Activated CD4-positive, CD25-positive, alpha-beta regulatory T cell (primary cell): ENCODE data around the gene ZBED4.

ENCODE experiments used
- DNase-seq, 4 experiments: peaks; one replicate each; lab custom pipeline; 2025; lab: John Stamatoyannopoulos, UW

ZBED4 gene

DNA sequence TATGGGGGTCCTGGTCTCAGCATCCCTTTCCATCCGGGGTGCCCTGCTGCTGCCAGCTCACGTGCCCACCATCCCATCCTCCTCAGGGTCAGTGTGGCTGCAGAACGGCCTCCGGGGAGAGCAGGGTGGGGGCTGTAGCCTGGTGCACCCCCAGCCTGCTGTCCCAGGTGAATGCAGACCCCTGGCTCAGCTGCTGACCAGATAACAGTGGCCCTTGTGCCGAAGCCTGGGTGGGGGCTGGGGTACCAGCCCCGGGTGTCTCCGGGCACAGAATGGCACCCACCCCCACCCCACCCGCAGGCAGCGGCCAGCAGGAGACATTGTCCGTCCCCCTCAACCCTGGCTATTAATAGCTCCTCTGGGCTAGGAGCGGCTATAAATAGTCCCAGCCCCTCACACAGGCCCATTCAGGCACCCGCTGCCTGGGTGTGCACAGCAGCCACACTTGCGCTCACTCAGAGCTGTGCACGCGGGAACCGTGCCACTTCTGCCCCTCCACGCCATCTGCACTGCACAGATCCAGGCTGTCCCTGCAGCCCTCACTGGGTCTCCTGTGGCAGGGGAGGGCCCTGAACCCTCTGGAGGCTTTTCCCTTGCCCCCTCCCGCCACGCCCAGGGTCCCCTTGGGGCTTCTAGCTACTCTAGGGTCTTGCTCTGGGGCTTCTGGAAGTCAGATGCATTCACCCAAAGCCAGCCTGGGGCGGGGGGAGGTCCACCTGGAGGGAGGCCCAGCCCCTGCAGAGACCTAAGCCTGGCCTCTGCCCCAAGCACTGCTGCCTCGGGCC is 83.5 kb downstream of the ZBED4 start:
- no peak for DNase-seq

DNA sequence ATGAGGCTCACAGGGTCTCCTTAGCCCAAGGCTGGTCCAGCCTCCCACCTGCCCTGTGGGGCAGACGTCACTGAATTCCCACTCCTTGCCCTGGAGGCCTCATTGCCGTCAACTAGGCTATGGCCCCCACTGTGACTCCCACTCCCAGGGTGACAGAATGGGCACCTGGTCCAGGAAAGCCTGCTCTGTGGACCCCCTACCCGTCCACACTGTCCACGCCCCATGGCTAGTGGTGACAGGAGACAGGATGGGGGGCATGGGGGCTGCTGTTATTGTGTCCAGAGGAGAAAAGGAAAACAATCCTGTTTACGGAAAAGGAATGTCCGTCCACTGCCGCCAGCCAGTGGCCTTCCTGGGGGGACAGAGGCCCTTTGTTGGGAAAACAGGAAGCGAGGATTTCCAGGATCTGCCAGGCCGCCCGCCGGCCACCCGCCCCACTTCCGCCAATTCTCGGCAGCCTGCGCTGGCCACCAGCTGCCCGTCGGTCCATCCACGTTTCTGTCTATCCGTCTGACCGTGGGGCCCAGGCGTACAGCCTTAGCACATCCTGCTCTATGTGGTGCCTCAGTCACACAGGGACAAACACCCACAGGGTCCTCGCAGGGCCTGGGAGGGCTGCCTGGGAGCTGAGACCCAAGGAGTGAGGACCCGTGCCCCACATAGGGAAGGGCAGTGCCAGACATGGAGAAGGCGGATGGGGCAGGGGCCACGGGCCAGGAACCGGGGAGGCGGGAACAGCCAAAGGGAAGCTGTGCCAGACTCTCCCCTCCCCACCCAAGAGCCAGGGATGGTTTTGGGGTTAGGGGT is 84.3 kb downstream of the ZBED4 start:
- no peak for DNase-seq

DNA sequence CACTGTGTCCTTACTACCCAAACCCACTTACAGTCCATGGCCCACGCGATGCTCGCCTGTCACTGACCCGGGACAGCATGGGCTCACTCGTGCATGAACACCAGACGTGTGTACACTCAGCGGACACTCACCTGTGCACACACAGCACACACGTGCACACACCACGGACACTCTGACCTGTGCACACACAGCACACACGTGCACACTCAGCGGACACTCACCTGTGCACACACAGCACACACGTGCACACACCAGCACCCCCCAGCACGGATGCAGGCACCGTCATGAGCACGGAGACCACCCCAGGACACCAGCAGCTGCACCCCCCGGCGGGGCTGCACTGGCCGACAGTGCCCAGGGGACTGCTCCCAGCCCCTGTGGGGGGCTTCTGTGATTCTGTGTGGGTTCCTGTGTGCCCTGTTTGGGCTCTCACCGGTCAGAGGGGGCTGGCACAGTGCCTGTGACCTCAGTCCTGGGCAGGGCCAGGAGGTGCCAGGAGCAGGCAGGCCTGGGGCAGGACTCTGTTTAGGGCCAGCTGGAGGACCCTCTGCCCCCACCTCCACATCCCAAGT is 85.0 kb downstream of the ZBED4 start:
- no peak for DNase-seq
